BJ (cell line): ENCODE results near the gene FZD7. TPM values are rescaled to one million over a fixed set of nuclear protein-coding genes. Genes with fewer than 3 reads are reported as not detected.

ENCODE experiments used
- CTCF ChIA-PET: fragments of 350-600 bp; formaldehyde crosslinking; extraction: SDS; loops from one replicate; lab custom pipeline; 2021; ENCODE audit warnings: antibody characterized with exemption, inconsistent platforms; lab: Yijun Ruan, JAX
- POLR2A ChIA-PET: fragments of 300-600 bp; sonication (Branson Sonifier 250); formaldehyde crosslinking; extraction: SDS; loops from one replicate; lab custom pipeline; 2021; ENCODE audit warnings: antibody characterized with exemption; lab: Charles Lee
- DNase-seq: peaks from one replicate; pipeline ENCODE4 v3.0.0-alpha.2; 2011; ENCODE audit warnings: low read depth
- H3K27me3 ChIP-seq: 2 replicates; pipeline ENCODE4 v1.6.0; 2011; ENCODE audit warnings: low read length; ENCODE audit not compliant: control insufficient read depth, insufficient read depth
- H3K36me3 ChIP-seq: 2 replicates; pipeline ENCODE4 v1.5.1; 2011; ENCODE audit warnings: low read length; ENCODE audit not compliant: control insufficient read depth, insufficient read depth
- H3K4me3 ChIP-seq: 2 replicates; pipeline ENCODE4 v1.5.1; 2011; ENCODE audit warnings: low read depth, mild to moderate bottlenecking, control low read depth, low read length
- CTCF ChIP-seq: IDR thresholded peaks from 2 replicates; pipeline ENCODE4 v1.5.1; 2011; ENCODE audit warnings: low read depth, mild to moderate bottlenecking, control low read depth, inconsistent platforms, low read length, moderate library complexity; ENCODE audit not compliant: insufficient read depth
- polyA plus RNA-seq: library from polyadenylated mRNA; depleted of rRNA; stranded (reverse); fragments of >200 nt; gene quantifications from 2 replicates; pipeline ENCODE4 v1.2.3, GENCODE V29; 2011

Gene FZD7
- polyA plus RNA-seq, 1 experiment: 42.6 TPM

- ChIA-PET POLR2A (no interaction called here), CTCF (no interaction called here)
- Histone ChIP-seq H3K36me3 (no peaks in the 10 kb centered on the region), H3K4me3 (no peak overlapping the region), H3K27me3 (no peaks in the 10 kb centered on the region)
- no peak for TF ChIP-seq CTCF
- DNase-seq: no peak
Measured at GRCh38 chr2:201996006-201996405, 37.6 kb upstream of the FZD7 start.

- H3K27me3 ChIP-seq: no peaks in the 10 kb centered on the region
- no peaks in the 10 kb centered on the region for H3K36me3 ChIP-seq
- CTCF ChIA-PET: no interaction called here
- H3K4me3 ChIP-seq: no peak overlapping the region
- TF ChIP-seq CTCF: no peak
- POLR2A ChIA-PET: interaction anchor here (0.7 kb wide), 1 partner anchor 8 kb away, joined by 5 read pairs; no protein-coding TSS in a partner anchor
- no peak for DNase-seq
Measured at GRCh38 chr2:201996679-201997314, 36.9 kb upstream of the FZD7 start.

- Histone ChIP-seq H3K27me3 (no peaks in the 10 kb centered on the region), H3K4me3 (no peak overlapping the region), H3K36me3 (no peaks in the 10 kb centered on the region)
- no peak for DNase-seq
- ChIA-PET POLR2A (interaction anchor here (0.6 kb wide), 1 partner anchor 518 kb away, joined by 8 read pairs; no protein-coding TSS in a partner anchor), CTCF (no interaction called here)
- TF ChIP-seq CTCF: no peak
Measured at GRCh38 chr2:201999279-201999678, 34.4 kb upstream of the FZD7 start.

GRCh38 chr2:202001826-202002225 lies 31.8 kb upstream of the FZD7 start:
- DNase-seq: no peak
- TF ChIP-seq CTCF: no peak
- Histone ChIP-seq H3K36me3 (no peaks in the 10 kb centered on the region), H3K27me3 (no peaks in the 10 kb centered on the region), H3K4me3 (no peak overlapping the region)
- ChIA-PET CTCF (no interaction called here), POLR2A (no interaction called here)

- Histone ChIP-seq H3K27me3 (no peaks in the 10 kb centered on the region), H3K4me3 (no peak overlapping the region), H3K36me3 (no peaks in the 10 kb centered on the region)
- DNase-seq: no peak
- ChIA-PET CTCF (no interaction called here), POLR2A (no interaction called here)
- TF ChIP-seq CTCF: no peak
Measured at GRCh38 chr2:202002381-202002780, 31.3 kb upstream of the FZD7 start.
